Astrocyte (in vitro differentiated cells and primary cell): ENCODE data around the gene LIM2. TPM values are rescaled to one million over a fixed set of nuclear protein-coding genes. Genes with fewer than 3 reads are reported as not detected.
"Not testable (repeated sequence)": the region's sequence is repeated elsewhere in the genome, so short reads cannot be mapped to it uniquely, and the experiment has no call there.

ENCODE experiments used
- DNase-seq: peaks from one replicate; pipeline ENCODE4 v3.0.0-alpha.2; 2010; ENCODE audit warnings: low read depth
- FAIRE-seq: peaks from 2 replicates; lab custom pipeline; 2011; peaks lifted over from hg19 to GRCh38; lab: Jason Lieb, UNC
- H2AFZ ChIP-seq: 2 replicates; pipeline ENCODE4 v1.6.0; 2012; ENCODE audit warnings: low read depth, low read length, inconsistent platforms
- H3K27ac ChIP-seq: 2 replicates; pipeline ENCODE4 v1.5.1; 2011; ENCODE audit warnings: low read depth, low read length, inconsistent platforms
- H3K27me3 ChIP-seq: 2 replicates; pipeline ENCODE4 v1.6.0; 2011; ENCODE audit warnings: low read length, inconsistent platforms; ENCODE audit not compliant: insufficient read depth
- H3K36me3 ChIP-seq: 2 replicates; pipeline ENCODE4 v1.5.1; 2011; ENCODE audit warnings: low read length, inconsistent platforms; ENCODE audit not compliant: insufficient read depth
- H3K4me1 ChIP-seq: 2 replicates; pipeline ENCODE4 v1.5.1; 2011; ENCODE audit warnings: low read length, inconsistent platforms; ENCODE audit not compliant: insufficient read depth
- H3K4me2 ChIP-seq: 2 replicates; pipeline ENCODE4 v1.6.0; 2012; ENCODE audit warnings: low read length, inconsistent platforms
- H3K4me3 ChIP-seq: 2 replicates; pipeline ENCODE4 v1.5.1; 2011; ENCODE audit warnings: low read depth, mild to moderate bottlenecking, low read length, inconsistent platforms; ENCODE audit not compliant: insufficient read depth
- H3K79me2 ChIP-seq: 2 replicates; pipeline ENCODE4 v1.6.0; 2012; ENCODE audit warnings: mild to moderate bottlenecking, low read length, inconsistent platforms; ENCODE audit not compliant: insufficient read depth
- H3K9ac ChIP-seq: 2 replicates; pipeline ENCODE4 v1.6.0; 2012; ENCODE audit warnings: mild to moderate bottlenecking, low read length, inconsistent platforms
- H3K9me3 ChIP-seq: 2 replicates; pipeline ENCODE4 v1.5.1; 2012; ENCODE audit warnings: low read depth, mild to moderate bottlenecking, low read length, inconsistent platforms; ENCODE audit not compliant: insufficient read depth
- H4K20me1 ChIP-seq: 2 replicates; pipeline ENCODE4 v1.6.0; 2012; ENCODE audit warnings: low read length, inconsistent platforms; ENCODE audit not compliant: insufficient read depth
- H3K27ac Mint-ChIP-seq: one replicate; pipeline ENCODE4 v1.8.0; 2021; ENCODE audit warnings: mild to moderate bottlenecking, mixed read lengths; ENCODE audit not compliant: unreplicated experiment
- H3K27me3 Mint-ChIP-seq: one replicate; pipeline ENCODE4 v1.8.0; 2021; ENCODE audit warnings: low read depth, mixed read lengths; ENCODE audit not compliant: unreplicated experiment
- H3K36me3 Mint-ChIP-seq: one replicate; pipeline ENCODE4 v1.8.0; 2021; ENCODE audit warnings: low read depth, mixed read lengths; ENCODE audit not compliant: unreplicated experiment
- H3K4me1 Mint-ChIP-seq: one replicate; pipeline ENCODE4 v1.8.0; 2021; ENCODE audit warnings: low read depth, mixed read lengths; ENCODE audit not compliant: unreplicated experiment
- H3K4me3 Mint-ChIP-seq: one replicate; pipeline ENCODE4 v1.8.0; 2021; ENCODE audit warnings: mild to moderate bottlenecking, moderate library complexity, mixed read lengths; ENCODE audit not compliant: unreplicated experiment
- H3K9me3 Mint-ChIP-seq: one replicate; pipeline ENCODE4 v1.8.0; 2021; ENCODE audit warnings: mild to moderate bottlenecking, mixed read lengths; ENCODE audit not compliant: unreplicated experiment
- EZH2 ChIP-seq: IDR thresholded peaks from 2 replicates; pipeline ENCODE4 v1.6.1; 2012; ENCODE audit warnings: mild to moderate bottlenecking, low read length, inconsistent platforms; ENCODE audit not compliant: insufficient read depth
- total RNA-seq: library from RNA; stranded (reverse); gene quantifications from 2 replicates; pipeline ENCODE4 v1.2.1, GENCODE V29; 2021
- TF ChIP-seq, protein P1 (sequence below): IDR thresholded peaks from 2 replicates; pipeline ENCODE4 v1.5.1; 2011; ENCODE audit warnings: low read depth, mild to moderate bottlenecking, inconsistent platforms, low read length, moderate library complexity; ENCODE audit not compliant: insufficient read depth

The LIM2 gene
- total RNA-seq, 1 donor from 2014 or later: not detected

DNA sequence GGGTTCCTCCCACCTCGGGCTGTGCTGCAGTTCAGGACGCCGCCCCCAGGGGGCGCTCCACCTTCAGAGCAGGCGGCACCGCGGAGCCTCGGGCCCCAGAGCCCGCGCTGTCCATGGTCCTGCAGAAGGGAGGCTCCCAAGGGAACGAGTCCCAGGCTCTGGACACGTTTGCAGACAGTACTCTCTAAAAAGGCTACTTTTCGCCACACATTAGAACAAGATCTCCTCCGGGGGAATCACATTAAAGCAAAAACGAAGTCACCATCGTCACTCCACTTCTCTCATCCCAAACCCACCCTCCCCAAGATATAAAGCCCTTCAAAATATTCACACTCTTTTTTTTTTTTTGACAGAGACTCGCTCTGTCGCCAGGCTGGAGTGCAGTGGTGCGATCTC lies 34.3 kb upstream of the LIM2 start:
- no peaks in the 10 kb centered on the region for H4K20me1 ChIP-seq
- H3K79me2 ChIP-seq: no peaks in the 10 kb centered on the region
- Mint-ChIP-seq H3K27ac (no peak overlapping the region), H3K36me3 (no peaks in the 10 kb centered on the region), H3K4me3 (no peak overlapping the region), H3K27me3 (peaks cover 16% of the 10 kb centered on the region), H3K9me3 (peaks cover 5% of the 10 kb centered on the region), H3K4me1 (no peaks in the 10 kb centered on the region)
- FAIRE-seq (no peak), DNase-seq (peak; percentile 12)
- H2AFZ ChIP-seq: no peak overlapping the region
- no peak for TF ChIP-seq EZH2
- TF ChIP-seq, protein P1, sequence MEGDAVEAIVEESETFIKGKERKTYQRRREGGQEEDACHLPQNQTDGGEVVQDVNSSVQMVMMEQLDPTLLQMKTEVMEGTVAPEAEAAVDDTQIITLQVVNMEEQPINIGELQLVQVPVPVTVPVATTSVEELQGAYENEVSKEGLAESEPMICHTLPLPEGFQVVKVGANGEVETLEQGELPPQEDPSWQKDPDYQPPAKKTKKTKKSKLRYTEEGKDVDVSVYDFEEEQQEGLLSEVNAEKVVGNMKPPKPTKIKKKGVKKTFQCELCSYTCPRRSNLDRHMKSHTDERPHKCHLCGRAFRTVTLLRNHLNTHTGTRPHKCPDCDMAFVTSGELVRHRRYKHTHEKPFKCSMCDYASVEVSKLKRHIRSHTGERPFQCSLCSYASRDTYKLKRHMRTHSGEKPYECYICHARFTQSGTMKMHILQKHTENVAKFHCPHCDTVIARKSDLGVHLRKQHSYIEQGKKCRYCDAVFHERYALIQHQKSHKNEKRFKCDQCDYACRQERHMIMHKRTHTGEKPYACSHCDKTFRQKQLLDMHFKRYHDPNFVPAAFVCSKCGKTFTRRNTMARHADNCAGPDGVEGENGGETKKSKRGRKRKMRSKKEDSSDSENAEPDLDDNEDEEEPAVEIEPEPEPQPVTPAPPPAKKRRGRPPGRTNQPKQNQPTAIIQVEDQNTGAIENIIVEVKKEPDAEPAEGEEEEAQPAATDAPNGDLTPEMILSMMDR: peak; percentile 52
- no peaks in the 10 kb centered on the region for H3K4me1 ChIP-seq
- H3K9me3 ChIP-seq: no peaks in the 10 kb centered on the region
- no peak overlapping the region for H3K9ac ChIP-seq
- no peaks in the 10 kb centered on the region for H3K36me3 ChIP-seq
- H3K27ac ChIP-seq: no peak overlapping the region
- no peak overlapping the region for H3K4me2 ChIP-seq
- no peaks in the 10 kb centered on the region for H3K27me3 ChIP-seq
- no peak overlapping the region for H3K4me3 ChIP-seq

DNA sequence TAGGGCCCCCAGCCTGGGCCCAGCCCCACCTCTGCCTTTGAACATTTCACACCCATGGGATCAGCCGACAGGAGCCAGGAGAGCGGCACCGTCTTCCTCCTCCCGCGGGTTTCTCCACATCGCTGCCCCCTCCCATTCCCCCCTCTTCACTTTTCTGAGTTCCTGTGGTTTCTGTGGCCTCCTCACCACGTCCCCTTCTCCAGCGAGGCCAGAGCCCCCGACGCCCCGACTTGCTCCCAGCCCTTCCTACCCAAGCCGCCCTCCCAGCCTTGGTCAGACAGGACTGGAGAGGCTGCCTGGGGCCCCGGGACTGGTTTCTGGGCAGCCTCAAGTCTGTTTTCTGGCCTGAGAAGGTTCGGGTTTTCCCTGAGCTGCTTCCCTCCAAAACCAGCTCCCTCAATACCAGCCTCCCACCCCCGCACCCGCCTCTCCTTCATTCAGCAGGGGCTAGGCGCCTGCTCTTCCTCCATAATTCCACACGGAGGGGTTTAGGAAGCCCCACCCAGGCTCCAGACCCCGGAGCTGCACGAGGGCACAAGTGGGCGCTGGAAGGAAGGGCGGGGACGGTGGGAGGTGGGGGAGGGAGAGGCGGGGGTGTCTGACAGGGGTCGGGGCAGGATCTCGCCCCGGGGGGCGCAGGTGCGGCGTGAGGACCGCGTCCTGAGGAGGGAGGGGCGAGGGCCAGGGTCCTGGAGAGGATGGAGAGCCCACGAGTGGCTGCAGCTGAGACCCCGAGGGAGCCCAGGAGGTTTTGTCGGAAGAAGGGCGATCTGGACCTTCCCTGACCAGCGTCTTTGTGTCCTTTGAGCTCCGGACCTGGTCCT lies 33.7 kb upstream of the LIM2 start:
- Histone ChIP-seq H4K20me1 (no peaks in the 10 kb centered on the region), H2AFZ (no peak overlapping the region), H3K9me3 (no peaks in the 10 kb centered on the region), H3K4me2 (no peak overlapping the region), H3K4me3 (no peak overlapping the region), H3K27me3 (no peaks in the 10 kb centered on the region), H3K79me2 (no peaks in the 10 kb centered on the region), H3K36me3 (no peaks in the 10 kb centered on the region), H3K9ac (no peak overlapping the region), H3K4me1 (no peaks in the 10 kb centered on the region), H3K27ac (no peak overlapping the region)
- Mint-ChIP-seq H3K27me3 (peaks cover 12% of the 10 kb centered on the region), H3K4me1 (no peaks in the 10 kb centered on the region), H3K27ac (no peak overlapping the region), H3K9me3 (peaks cover 5% of the 10 kb centered on the region), H3K4me3 (no peak overlapping the region), H3K36me3 (no peaks in the 10 kb centered on the region)
- TF ChIP-seq EZH2: no peak
- TF ChIP-seq, protein P1: no peak
- DNase-seq: no peak
- FAIRE-seq: no peak

DNA sequence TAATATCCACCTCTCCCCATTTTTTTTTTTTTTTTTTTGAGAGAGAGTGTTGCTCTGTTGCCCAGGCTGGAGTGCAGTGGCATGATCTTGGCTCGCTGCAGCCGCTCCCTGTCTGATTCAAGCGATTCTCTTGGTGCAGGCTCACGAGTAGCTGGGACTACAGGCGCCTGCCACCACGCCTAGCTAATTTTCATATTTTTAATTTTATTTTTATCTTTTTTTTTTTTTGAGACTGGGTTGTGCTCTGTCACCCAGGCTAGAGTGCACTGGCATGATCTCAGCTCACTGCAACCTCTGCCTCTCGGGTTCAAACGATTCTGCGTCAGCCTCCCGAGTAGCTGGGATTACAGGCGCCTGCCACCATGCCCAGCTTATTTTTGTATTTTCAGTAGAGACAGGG lies 32.7 kb upstream of the LIM2 start:
- not testable (repeated sequence) for DNase-seq, H3K27ac Mint-ChIP-seq, H3K79me2 ChIP-seq, H3K9me3 Mint-ChIP-seq, H3K36me3 Mint-ChIP-seq, H3K9ac ChIP-seq, H3K4me3 ChIP-seq, H3K27me3 ChIP-seq, H2AFZ ChIP-seq, FAIRE-seq, H3K4me3 Mint-ChIP-seq, H3K36me3 ChIP-seq, H3K4me1 ChIP-seq, H3K4me2 ChIP-seq, H3K27ac ChIP-seq, H3K9me3 ChIP-seq, H4K20me1 ChIP-seq, H3K4me1 Mint-ChIP-seq
- H3K27me3 Mint-ChIP-seq: peaks cover 10% of the 10 kb centered on the region
